DMS53 treated with DMSO at 0.1 percent for 48 hours (cell line): Measurements from ENCODE around the gene MACROD2.

Experiments used
- DNase-seq: peaks from one replicate; lab custom pipeline; 2025; ENCODE audit not compliant: unreplicated experiment; lab: John Stamatoyannopoulos, UW

MACROD2 gene

DNA sequence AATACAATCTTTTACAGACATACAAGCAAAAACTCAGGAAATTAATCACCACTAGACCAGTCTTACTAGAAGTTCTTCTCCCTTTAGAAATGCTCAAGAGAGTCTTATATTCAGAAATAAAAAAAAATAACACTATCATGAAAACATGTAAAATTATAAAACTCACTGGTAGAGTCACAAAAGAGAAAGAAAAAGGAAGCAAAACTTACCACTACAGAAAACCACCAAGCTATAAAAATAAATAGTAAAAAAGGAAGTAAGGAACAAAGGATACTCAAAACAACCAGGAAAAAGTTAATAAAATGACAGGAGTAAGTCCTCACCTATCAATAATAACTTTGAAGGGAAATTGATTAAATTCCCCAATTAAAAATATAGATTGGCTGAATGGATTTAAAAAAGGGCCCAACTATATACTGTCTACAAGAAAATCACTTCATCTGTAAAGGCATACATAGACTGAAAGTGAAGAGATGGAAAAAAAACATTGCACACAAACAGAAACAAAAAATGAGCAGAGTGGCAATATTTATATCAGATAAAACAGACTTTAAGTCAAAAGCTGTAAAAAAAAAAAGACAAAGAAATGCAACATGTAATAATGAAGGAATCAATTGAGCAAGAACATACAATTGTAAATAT lies 2088.4 kb downstream of the MACROD2 start:
- DNase-seq: no peak

DNA sequence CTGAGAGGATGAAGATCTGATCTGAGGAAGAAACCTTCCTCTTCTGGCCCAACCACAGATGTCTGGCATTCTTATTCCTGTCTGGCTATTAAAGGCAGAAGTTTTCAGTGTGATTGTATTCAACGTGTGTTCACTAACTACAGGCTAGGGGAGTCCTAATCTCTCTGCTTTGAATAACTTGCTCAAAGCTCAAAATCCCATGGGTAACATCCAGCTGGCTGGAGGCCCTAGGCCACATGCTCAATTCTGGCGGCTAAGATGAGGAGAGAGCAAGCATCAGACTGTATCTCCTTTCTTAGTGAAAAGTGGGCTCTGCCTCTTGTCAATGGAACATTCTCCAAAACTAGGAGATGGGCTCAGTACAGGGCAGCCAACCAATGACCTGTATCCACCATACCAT lies 2099.9 kb downstream of the MACROD2 start:
- no peak for DNase-seq

DNA sequence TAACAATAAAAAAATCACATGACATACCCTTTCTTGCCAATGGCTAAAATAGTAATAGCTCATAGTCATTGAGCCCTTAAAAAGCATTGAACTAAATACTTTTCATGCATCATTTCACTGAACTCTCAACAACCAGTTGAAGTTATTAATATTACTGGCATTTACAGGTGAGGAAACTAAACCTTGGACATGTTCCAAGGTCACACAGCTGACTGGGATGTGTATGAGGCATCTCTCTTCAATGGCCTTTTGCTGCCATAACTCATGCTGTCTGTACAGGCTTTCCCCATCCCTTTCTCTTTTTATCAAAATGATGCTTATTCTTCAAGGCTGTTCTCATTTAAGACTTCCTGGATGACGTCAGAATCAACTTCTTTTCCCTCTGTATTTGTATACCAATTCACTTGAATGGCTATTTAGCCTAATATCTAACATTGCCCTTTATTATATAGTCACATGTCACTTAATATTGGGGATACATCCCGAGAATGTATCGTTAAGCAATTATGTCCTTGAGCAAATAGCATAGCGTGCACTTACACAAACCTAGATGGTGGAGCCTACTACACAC lies 2101.5 kb downstream of the MACROD2 start:
- no peak for DNase-seq

DNA sequence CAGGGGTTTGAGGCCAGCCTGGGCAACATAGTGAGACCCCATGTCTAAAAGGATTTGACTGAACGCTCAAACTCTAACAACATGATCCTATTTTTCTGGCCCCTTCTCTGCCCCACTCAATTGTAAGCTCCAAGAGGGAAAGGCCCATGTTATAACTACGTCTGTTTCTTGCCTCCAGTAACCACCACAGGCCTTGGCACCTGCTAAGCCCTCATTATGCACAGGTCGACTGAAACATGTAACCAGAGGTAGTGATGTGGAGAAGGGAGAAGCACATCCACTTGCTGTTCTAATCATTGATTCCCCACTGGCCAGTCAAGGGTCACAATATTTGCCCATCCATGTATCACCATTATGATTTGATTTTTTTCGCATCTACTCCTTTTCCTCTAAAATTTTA lies 2102.5 kb downstream of the MACROD2 start:
- no peak for DNase-seq

DNA sequence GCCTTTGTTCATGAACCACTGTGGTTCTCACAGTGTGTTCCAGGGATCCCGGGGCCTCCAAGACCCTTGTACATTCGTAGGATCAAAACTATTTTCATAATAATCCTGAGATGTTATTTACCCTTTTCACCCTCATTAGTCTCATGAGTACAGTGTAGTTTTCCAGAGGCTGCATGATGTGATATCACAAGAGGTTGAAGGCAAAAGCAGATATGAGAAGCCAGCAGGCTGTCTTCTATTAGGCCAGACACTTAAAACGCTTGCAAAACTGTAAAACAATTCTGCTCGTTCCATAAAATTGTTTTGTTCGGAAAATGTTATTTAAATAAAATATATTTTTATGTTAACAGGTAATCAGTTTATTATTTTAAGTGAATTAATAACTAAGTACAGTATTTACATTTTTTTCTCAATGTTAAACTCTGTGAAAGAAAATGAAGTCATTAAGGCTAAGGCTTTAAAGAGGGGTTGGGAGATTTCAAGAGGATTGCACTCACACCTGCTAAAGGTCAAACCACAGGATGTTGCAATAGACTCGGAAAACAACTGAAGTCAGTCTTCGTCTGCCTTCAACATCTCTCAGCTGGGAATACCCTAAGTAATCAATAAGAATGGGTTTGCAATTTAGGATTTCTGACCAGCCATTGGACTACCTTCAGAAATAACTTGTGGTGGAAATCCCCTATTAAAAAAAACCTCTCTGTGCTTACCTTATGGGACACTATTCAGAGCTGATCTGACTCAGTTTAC lies 2103.7 kb downstream of the MACROD2 start:
- no peak for DNase-seq

DNA sequence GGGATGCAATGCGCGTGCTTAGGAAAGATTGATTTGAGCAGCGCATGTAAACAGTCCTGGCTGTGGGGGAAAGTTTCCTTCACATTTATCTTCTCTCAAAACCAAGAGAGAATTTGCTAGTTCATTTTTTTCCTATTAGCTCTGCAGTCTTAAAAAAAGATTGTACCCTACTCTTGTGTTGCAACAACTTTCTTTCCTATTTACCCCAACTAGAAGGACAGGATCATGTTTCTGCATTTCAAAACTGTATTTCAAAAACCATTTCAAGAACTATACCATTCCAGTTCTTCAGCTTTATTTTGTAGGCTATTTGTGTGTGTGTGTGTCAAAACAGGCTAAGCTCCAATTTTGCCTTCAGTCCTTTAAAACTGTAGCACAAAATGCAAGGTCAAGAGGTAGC lies 2104.8 kb downstream of the MACROD2 start:
- DNase-seq: no peak

DNA sequence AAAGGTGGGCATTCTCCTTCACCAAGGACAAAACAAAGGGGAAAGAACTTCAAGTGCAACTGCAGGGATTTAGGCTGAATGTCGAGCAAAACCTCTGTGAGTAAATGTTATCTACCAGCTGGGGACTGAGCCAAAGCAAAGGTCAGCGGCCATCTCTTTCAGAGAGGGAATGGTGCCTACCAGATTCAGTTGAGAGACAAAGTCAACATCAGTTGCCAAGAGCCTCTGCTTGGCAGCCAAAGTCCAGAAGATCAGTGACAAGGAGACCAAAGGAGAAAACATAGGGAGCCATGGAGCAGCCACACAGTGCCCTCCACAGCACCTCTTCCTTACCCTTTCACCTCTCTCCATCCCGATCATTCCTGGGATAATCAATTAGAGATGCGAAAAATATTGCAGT lies 2105.5 kb downstream of the MACROD2 start:
- no peak for DNase-seq
